Heart right ventricle (tissue), 16 donors: ENCODE measurements around the gene NKX6-1. TPM values are rescaled to one million over a fixed set of nuclear protein-coding genes. Genes with fewer than 3 reads are reported as not detected.

Source experiments
- ATAC-seq, 8 donors: fragments of 200-7000 bp; cut with Tn5 transposase; one replicate each; pipeline ENCODE4 v1.9.1; 2020; ENCODE audit warnings: mild to moderate bottlenecking in 8 of 8, moderate library complexity in 8 of 8, moderate number of reproducible peaks in 1 of 8
- DNase-seq, 2 donors: peaks; one replicate each; pipeline ENCODE4 v3.0.0-alpha.2; 2020
- H3K27ac ChIP-seq, 10 donors: fragments of 200-600 bp; sonication (generic) in 2 of 10; one replicate each; pipeline versions ENCODE4 v1.5.0 to v1.8.0; 2020 to 2022; ENCODE audit warnings: mild to moderate bottlenecking in 3 of 10
- H3K27me3 ChIP-seq, 7 donors: fragments of 200-600 bp; one replicate each; pipeline ENCODE4 v1.8.0; 2021 to 2022; ENCODE audit warnings: mild to moderate bottlenecking in 2 of 7
- H3K36me3 ChIP-seq, 9 donors: fragments of 200-600 bp; sonication (generic) in 1 of 9; one replicate each; pipeline versions ENCODE4 v1.5.0 to v1.8.0; 2020 to 2022; ENCODE audit warnings: mild to moderate bottlenecking in 2 of 9
- H3K4me1 ChIP-seq, 9 donors: fragments of 200-600 bp; sonication (generic) in 1 of 9; one replicate each; pipeline versions ENCODE4 v1.5.0 to v1.8.0; 2020 to 2022; ENCODE audit warnings: mild to moderate bottlenecking in 4 of 9
- H3K4me3 ChIP-seq, 10 donors: fragments of 200-600 bp; sonication (generic) in 2 of 10; one replicate each; pipeline versions ENCODE4 v1.5.0 to v1.8.0; 2020 to 2022; ENCODE audit warnings: mild to moderate bottlenecking in 7 of 10, moderate library complexity in 2 of 10
- H3K9me3 ChIP-seq, 11 donors: fragments of 200-600 bp in 10 of 11; sonication (generic) in 2 of 11; one replicate each; pipeline versions ENCODE4 v1.5.0 to v1.8.0; 2013 to 2022; ENCODE audit warnings: mild to moderate bottlenecking in 2 of 11, control low read depth in 1 of 11, moderate library complexity in 1 of 11
- whole genome bisulfite sequencing, 2 donors: extraction: QIAGEN DNeasy Blood & Tissue Kit; methylation state at CpG; one replicate each; pipeline ENCODE4 v1.1.7; 2013; ENCODE audit warnings: inconsistent platforms in 1 of 2; 5-methylcytosine and 5-hydroxymethylcytosine counted together
- intact Hi-C, 10 donors: fragments of 100-400 bp; cut with DNase I; formaldehyde crosslinking; loops; one replicate each; pipeline versions ENCODE4 v1.11.1 to v1.14.2; 2022
- polyA plus RNA-seq, 2 donors: library from polyadenylated mRNA; stranded (reverse); fragments of 200-250 nt; gene quantifications; one replicate each; pipeline ENCODE4 v1.2.3, GENCODE V29; 2013
- total RNA-seq, 10 donors: library from RNA; stranded (reverse); fragmentation: NEBNext Ultra II Directional in 3 of 10; extraction: Animal tissue kit (Norgen Biotek cat#: 25700) in 3 of 10; gene quantifications; one replicate each; pipeline versions ENCODE4 v1.2.1 to v1.2.4, GENCODE V29; 2021 to 2023
- TF ChIP-seq, protein P1 (sequence below), 9 donors: fragments of 200-600 bp; sonication (generic) in 2 of 9; IDR thresholded peaks; one replicate each; pipeline versions ENCODE4 v1.5.0 to v1.8.0; 2021 to 2022; ENCODE audit warnings: antibody characterized with exemption in 9 of 9, mild to moderate bottlenecking in 5 of 9, moderate library complexity in 1 of 9
- donor health status: Arrhythmogenic right ventricular cardiomyopathy.
- donor health status: ischemic (EF 13 %, LVEDD 7.1; RV severe dilation, severe dysfunction).
- donor health status: healthy with polysubstance abuse.
- donor health status: DM: no; HTN: yes; CAD: no.
- donor health status: DM: no; HTN: no; CAD: no.
- donor health status: ischemic (EF 25% LVEDD 6.9; RV normal size, moderate dysfunction).
- donor health status: ischemic (EF 25% LVEDD 5.7; RV mildly dilated, moderate dysfunction).
- donor health status: healthy.
- donor health status: DM: yes; HTN: yes; CAD: no.
- donor health status: Ischemic cardiomyopathy.
- donor health status: ischemic (EF 35%, LVEDD 5.7; RV mildly dilated, moderate dysfunction).
- donor health status: nonischemic (EF 11% LVEDD 7.7; RV severe dilation, severe dysfunction).
- donor health status: DM: yes; HTN: yes; CAD: no.
- donor health status: PGD.
- donor health status: ischemic (EF 29% LVEDD 5.4; RV normal size, mild dysfunction).
- donor health status: nonischemic (EF 23%, LVEDD 6.1; RV moderate dilation, normal function).

NKX6-1 gene
- total and polyA plus RNA-seq, 12 donors, result not detected

DNA sequence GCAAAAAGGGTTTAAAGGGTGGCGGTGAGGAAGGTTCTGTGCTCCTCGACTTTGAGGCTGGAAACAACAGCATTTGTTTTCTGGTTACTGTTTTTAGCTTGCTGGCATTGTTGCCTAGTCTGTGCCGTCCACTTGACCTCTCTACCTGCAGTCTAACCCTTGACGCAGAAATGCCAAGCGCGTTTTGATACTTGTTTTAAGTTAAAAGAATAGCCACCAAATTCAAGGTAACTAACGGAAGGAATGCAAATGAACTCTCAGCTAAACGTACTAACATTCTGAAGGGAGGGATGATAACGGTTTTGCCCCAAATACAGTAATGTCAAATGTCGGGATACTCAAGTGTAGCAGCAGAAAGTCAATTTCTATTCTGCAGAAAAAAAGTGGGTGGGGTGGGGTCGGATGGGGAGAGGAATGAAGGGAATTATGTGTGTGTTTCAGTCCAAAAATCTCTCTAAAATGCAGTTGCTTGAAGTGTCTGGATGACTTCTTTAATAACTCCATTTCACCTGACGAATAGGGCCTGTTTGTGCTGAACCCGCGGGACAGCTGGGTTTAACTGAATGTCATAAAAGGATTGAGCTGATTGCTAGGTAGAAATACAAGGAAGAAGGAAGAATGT lies 3.4 kb upstream of the NKX6-1 start:
- Histone ChIP-seq H3K27me3 (peaks cover 43 to 100% (median 99%) of the 10 kb centered on the region in 7 donors), H3K4me3 (no peak overlapping the region), H3K27ac (no peak overlapping the region), H3K4me1 (peaks cover 9 to 27% (median 24%) of the 10 kb centered on the region in 9 donors), H3K36me3 (no peaks in the 10 kb centered on the region), H3K9me3 (no peaks in the 10 kb centered on the region)
- 9 to 13% methylated on average over 14 of the region's 14 CpGs for WGBS, 2 donors
- ATAC-seq, result no peak
- no peak for DNase-seq
- TF ChIP-seq, protein P1, sequence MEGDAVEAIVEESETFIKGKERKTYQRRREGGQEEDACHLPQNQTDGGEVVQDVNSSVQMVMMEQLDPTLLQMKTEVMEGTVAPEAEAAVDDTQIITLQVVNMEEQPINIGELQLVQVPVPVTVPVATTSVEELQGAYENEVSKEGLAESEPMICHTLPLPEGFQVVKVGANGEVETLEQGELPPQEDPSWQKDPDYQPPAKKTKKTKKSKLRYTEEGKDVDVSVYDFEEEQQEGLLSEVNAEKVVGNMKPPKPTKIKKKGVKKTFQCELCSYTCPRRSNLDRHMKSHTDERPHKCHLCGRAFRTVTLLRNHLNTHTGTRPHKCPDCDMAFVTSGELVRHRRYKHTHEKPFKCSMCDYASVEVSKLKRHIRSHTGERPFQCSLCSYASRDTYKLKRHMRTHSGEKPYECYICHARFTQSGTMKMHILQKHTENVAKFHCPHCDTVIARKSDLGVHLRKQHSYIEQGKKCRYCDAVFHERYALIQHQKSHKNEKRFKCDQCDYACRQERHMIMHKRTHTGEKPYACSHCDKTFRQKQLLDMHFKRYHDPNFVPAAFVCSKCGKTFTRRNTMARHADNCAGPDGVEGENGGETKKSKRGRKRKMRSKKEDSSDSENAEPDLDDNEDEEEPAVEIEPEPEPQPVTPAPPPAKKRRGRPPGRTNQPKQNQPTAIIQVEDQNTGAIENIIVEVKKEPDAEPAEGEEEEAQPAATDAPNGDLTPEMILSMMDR (IDR thresholded peaks at IDR 0.05), result no peak
- intact Hi-C loops, result loop anchor here in 8 of 10 donors (5.0 to 10.0 kb wide), 4 partner anchors 728 to 858 kb away; no protein-coding TSS in a partner anchor

DNA sequence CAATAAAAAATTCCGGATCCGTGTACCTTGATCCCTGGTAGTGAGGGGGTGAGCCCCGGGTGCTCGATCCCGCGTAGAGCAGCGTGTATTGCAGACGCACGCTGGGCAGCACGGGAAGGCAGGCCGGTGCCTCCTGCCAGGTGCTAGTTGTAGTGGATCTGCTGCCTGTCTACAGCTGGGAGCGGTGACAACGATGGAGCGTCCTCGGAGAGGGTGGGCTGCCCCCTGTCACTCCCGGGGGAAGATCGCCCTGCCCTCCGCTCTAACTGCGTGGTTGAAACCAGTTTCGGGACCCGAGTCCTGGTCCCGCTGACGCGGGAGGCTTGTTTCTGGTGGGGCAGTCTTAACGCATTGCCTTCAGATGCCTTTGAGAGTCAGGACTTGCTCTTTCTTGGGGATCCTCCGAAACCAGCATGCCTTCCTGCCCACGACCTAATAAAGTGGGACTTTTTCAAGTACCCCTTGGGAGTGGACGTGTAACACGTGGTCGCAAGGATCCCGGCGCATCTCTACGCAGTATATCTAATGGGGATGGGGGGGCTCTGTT lies 2.7 kb upstream of the NKX6-1 start:
- Histone ChIP-seq H3K9me3 (no peaks in the 10 kb centered on the region), H3K4me1 (peaks cover 9 to 34% (median 30%) of the 10 kb centered on the region in 9 donors), H3K27ac (no peak overlapping the region), H3K27me3 (peaks cover 48 to 100% (median 99%) of the 10 kb centered on the region in 7 donors), H3K4me3 (no peak overlapping the region), H3K36me3 (no peaks in the 10 kb centered on the region)
- 2 to 3% methylated on average over 33 of the region's 33 CpGs for WGBS, 2 donors
- TF ChIP-seq, protein P1 (IDR thresholded peaks at IDR 0.05), result no peak
- DNase-seq (no peak), ATAC-seq (no peak)
- intact Hi-C loops, result loop anchor here in 8 of 10 donors (5.0 to 10.0 kb wide), 4 partner anchors 727 to 857 kb away; no protein-coding TSS in a partner anchor

DNA sequence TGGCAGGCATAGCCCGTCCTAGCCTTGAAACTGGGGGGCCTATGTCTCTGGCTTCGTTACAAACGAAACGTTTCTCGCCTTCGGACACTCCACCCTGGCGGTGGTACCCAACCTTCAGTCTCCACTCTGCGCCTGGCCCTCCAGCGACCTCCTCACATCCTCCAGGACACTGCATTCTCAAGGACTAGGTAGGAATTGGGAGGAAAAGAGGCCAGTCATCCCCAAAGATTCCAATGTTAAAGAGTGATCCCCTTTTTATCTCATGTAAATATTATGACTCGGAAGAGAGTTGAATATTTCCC lies 2.1 kb upstream of the NKX6-1 start:
- WGBS, 2 donors, result 3 to 4% methylated on average over 10 of the region's 10 CpGs
- no peak for ATAC-seq
- TF ChIP-seq, protein P1 (IDR thresholded peaks at IDR 0.05), result no peak
- no peaks in the 10 kb centered on the region for H3K36me3 ChIP-seq
- intact Hi-C loops, result loop anchor here in 8 of 10 donors (5.0 to 10.0 kb wide), 4 partner anchors 726 to 856 kb away; no protein-coding TSS in a partner anchor
- H3K4me3 ChIP-seq, result no peak overlapping the region
- H3K4me1 ChIP-seq, result peaks cover 9 to 36% (median 32%) of the 10 kb centered on the region in 9 donors
- no peak for DNase-seq
- H3K9me3 ChIP-seq, result no peaks in the 10 kb centered on the region
- peaks cover 55 to 100% (median 99%) of the 10 kb centered on the region in 7 donors for H3K27me3 ChIP-seq
- no peak overlapping the region for H3K27ac ChIP-seq

- H3K27me3 ChIP-seq, result peaks cover 58 to 100% (median 99%) of the 10 kb centered on the region in 7 donors
- H3K36me3 ChIP-seq, result no peaks in the 10 kb centered on the region
- intact Hi-C loops, result loop anchor here in 8 of 10 donors (5.0 to 10.0 kb wide), 4 partner anchors 726 to 856 kb away; no protein-coding TSS in a partner anchor
- DNase-seq (no peak), ATAC-seq (no peak)
- H3K4me3 ChIP-seq, result no peak overlapping the region
- H3K27ac ChIP-seq, result no peak overlapping the region
- TF ChIP-seq, protein P1 (IDR thresholded peaks at IDR 0.05), result no peak
- WGBS, 2 donors, result 10 to 13% methylated on average over 22 of the region's 22 CpGs
- H3K4me1 ChIP-seq, result peaks cover 9 to 41% (median 32%) of the 10 kb centered on the region in 9 donors
- H3K9me3 ChIP-seq, result no peaks in the 10 kb centered on the region
Observed at GRCh38 chr4:84500386-84501201, 1.5 kb upstream of the NKX6-1 start.
